Measurements from ENCODE around the gene LRRC38. TPM values are rescaled to one million over a fixed set of nuclear protein-coding genes. Genes with fewer than 3 reads are reported as not detected.
"Not testable (repeated sequence)": the region's sequence is repeated elsewhere in the genome, so short reads cannot be mapped to it uniquely, and the experiment has no call there.

LRRC38 gene, protein sequence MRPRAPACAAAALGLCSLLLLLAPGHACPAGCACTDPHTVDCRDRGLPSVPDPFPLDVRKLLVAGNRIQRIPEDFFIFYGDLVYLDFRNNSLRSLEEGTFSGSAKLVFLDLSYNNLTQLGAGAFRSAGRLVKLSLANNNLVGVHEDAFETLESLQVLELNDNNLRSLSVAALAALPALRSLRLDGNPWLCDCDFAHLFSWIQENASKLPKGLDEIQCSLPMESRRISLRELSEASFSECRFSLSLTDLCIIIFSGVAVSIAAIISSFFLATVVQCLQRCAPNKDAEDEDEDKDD
- not detected for total RNA-seq

- DNase-seq (ENCODE audit: low spot score in 2 of 2) (peak in 1 of 2 donors; percentile 19), ATAC-seq (peak in 1 of 2 donors; percentile 62)
- Mint-ChIP-seq H3K27ac (no peak within 1 kb of the TSS), H3K36me3 (peaks cover 0 to under 1% of the 10 kb centered on the region in 2 donors), H3K9me3 (peaks cover 0 to under 1% of the 10 kb centered on the region in 2 donors)
Measured at GRCh38 chr1:13513895-13514546, at the start of gene LRRC38. TSS of gene LRRC38 (minus strand) at chr1:13514003. CDS start at chr1:13513593, 410 bp downstream.

GRCh38 chr1:13562981-13563380, 49.2 kb upstream of the LRRC38 start:
- not testable (repeated sequence) for H3K27ac Mint-ChIP-seq, ATAC-seq, H3K9me3 Mint-ChIP-seq, H3K36me3 Mint-ChIP-seq
- peak in 1 of 2 donors; percentile 28 for DNase-seq (ENCODE audit: low spot score in 2 of 2)

DNA sequence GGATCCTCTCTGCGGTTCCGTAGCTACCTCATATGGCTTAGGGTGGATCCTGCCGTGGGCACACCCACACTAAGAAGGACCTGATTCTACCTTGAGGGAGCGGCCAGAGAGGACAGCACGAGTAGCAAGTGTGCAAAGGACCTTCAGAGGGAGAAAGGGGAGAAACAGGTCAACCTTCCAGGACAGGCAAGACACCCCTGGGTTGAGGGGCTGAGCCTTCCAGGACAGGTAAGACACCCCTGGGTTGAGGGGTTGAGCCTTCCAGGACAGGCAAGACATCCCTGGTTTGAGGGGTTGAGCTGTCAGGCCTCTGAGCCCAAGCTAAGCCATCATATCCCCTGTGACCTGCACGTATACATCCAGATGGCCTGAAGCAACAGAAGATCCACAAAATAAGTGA, 46.7 kb upstream of the LRRC38 start:
- Mint-ChIP-seq H3K27ac (no peak overlapping the region), H3K36me3 (no peaks in the 10 kb centered on the region), H3K9me3 (no peaks in the 10 kb centered on the region)
- ATAC-seq (no peak), DNase-seq (ENCODE audit: low spot score in 2 of 2) (peak in 1 of 2 donors; percentile 42)

DNA sequence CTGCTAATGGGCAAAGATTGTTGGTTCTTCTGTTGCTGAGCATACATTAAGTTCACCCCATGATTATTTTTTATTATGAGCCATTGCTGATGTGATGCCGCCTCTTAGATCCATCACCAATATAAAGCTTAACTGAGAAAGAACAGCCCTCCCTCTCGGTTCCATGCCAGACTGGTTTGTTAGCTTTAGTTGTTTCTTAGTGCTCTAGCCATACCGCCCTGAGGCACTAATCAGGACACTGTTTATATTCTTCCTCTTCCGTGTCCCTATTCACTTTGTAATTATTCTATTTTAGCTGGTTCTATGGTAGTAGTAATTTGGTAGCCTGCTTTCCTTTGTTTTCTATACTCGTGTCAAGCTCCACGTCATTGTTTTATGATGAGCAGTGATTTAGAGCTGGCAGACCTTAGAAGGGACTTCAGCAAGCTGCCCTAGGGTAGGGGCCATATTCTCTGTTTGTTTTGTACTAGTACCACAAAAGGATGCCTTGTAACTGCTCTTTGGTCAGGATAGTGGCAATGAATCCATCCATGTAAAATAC, 42.5 kb upstream of the LRRC38 start:
- no peak for ATAC-seq
- Mint-ChIP-seq H3K36me3 (no peaks in the 10 kb centered on the region), H3K9me3 (no peaks in the 10 kb centered on the region), H3K27ac (no peak overlapping the region)
- no peak for DNase-seq (ENCODE audit: low spot score in 2 of 2)

GRCh38 chr1:13554798-13555197, 41.0 kb upstream of the LRRC38 start:
- Mint-ChIP-seq H3K36me3 (no peaks in the 10 kb centered on the region), H3K9me3 (no peaks in the 10 kb centered on the region), H3K27ac (no peak overlapping the region)
- DNase-seq (ENCODE audit: low spot score in 2 of 2) (no peak), ATAC-seq (no peak)

DNA sequence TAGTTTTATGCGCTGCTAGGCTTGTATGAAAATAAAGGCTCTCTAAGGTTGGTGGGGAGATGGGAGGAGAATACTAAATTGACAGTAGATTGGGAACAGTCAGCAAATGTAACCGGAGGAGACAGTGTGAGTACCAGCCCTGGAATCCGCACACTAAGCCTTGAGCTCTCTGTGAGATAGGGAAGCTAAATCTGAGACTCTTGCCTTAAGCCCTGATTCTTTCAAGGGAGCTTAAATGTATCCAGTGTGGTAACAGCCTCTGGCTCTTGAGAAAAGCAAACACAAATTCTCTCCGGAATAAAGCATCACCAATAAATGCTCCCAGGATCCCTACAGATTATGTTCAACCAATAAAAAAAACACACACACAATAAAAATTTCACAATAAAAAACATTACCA, 36.9 kb upstream of the LRRC38 start:
- Mint-ChIP-seq H3K27ac (no peak overlapping the region), H3K36me3 (no peaks in the 10 kb centered on the region), H3K9me3 (no peaks in the 10 kb centered on the region)
- DNase-seq (ENCODE audit: low spot score in 2 of 2), result no peak
- no peak for ATAC-seq

DNA sequence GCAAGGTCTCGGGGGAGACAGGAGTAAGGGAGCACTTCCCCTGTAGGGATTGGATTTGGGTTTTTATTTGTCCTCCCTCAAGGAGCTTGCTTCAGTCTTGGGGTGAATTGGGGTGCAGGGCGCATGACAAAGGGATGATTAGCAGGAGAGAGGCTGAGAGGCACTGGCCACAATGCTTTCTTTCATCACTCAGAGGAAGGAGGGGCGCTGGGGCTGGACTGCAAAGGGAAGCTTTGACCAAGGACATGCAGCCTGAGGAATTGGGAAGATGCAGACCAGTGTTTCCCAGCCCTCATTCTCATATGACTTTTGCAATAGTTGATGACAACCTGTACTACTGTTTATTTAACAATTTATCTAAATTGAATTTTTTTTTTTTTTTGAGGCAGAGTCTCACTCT, 35.7 kb upstream of the LRRC38 start:
- DNase-seq (ENCODE audit: low spot score in 2 of 2) (no peak), ATAC-seq (no peak)
- H3K27ac Mint-ChIP-seq, result no peak overlapping the region
- no peaks in the 10 kb centered on the region for H3K36me3 Mint-ChIP-seq
- no peaks in the 10 kb centered on the region for H3K9me3 Mint-ChIP-seq

DNA sequence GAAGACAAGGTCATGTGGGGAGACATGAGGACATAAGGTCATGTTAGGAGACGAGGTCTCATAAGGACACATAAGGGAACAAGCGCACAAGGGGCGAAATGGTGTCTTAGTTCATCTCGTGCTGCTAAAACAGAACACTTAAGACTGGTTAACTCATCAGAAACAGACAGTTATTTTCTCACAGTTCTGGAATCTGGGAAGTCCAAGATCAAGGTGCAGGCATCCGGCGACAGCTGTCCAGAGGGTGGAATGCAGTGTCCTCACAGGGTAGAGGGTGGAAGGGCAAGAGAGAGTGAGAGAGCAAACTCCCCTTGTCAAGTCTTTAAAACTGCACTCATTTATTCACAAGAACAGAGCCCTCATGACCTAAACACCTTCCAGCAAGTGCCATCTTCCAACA, 35.2 kb upstream of the LRRC38 start:
- DNase-seq (ENCODE audit: low spot score in 2 of 2), result no peak
- no peak overlapping the region for H3K27ac Mint-ChIP-seq
- H3K36me3 Mint-ChIP-seq, result no peaks in the 10 kb centered on the region
- ATAC-seq, result no peak
- H3K9me3 Mint-ChIP-seq, result no peaks in the 10 kb centered on the region

GRCh38 chr1:13548281-13548680, 34.5 kb upstream of the LRRC38 start:
- Mint-ChIP-seq H3K9me3 (no peaks in the 10 kb centered on the region), H3K36me3 (no peaks in the 10 kb centered on the region), H3K27ac (no peak overlapping the region)
- DNase-seq (ENCODE audit: low spot score in 2 of 2), result no peak
- ATAC-seq, result no peak

- Mint-ChIP-seq H3K9me3 (no peaks in the 10 kb centered on the region), H3K27ac (no peak overlapping the region), H3K36me3 (no peaks in the 10 kb centered on the region)
- ATAC-seq (no peak), DNase-seq (ENCODE audit: low spot score in 2 of 2) (no peak)
Measured at GRCh38 chr1:13546791-13547190, 33.0 kb upstream of the LRRC38 start.

DNA sequence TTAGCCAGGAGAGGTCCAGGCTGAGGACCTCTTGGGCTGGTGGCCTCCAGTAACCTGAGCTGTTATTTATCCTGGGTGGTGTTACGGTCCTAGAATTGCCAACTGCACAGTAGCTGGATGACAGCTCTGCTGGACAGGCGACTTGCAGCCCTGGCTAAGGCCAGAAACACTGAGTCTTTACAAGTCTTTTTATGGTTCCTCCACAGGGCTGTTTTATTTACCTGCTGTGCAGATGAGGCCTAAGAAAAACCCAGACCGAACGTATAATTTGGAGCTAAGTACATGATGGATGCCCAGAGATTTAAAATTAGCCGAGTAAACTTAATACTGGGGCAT, 30.4 kb upstream of the LRRC38 start:
- Mint-ChIP-seq H3K27ac (no peak overlapping the region), H3K36me3 (no peaks in the 10 kb centered on the region), H3K9me3 (no peaks in the 10 kb centered on the region)
- no peak for ATAC-seq
- no peak for DNase-seq (ENCODE audit: low spot score in 2 of 2)

DNA sequence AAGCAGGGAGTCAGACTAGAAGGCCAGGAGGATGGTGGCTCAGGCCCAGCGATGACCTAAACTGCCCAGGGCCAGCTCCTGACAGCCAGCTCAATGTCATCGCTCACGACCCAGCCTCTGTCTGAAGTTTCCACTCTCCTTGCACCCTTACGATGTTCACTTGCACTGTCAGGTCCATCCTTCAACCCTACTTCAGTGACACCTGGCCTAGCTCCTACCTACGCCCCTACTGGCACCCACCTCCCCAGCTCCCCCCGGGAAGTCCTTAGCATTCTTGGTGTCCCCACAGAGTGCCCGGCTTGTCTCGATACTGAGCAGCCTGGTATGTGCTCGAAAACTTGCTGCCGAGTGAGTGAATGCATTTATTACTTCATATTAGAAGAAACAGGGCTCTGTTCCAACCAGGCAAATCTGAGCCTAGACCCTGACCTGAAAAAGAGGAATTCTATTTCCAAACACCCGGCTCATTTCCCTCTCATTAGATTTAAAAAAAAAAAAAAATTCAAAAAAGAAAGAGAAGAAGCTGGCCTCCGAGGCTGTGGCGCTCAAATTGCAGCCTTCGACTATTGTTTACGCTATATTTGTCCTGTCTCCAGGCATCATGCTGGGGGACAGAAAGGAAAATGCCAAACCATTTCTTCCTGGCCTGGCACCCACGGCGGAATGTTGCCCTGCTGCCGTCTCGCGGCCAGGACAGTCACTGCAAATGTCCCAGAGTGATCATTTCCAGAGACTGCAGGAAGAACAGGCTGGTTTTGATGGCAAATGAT, 29.8 kb upstream of the LRRC38 start:
- Mint-ChIP-seq H3K9me3 (no peaks in the 10 kb centered on the region), H3K27ac (no peak overlapping the region), H3K36me3 (no peaks in the 10 kb centered on the region)
- DNase-seq (ENCODE audit: low spot score in 2 of 2), result no peak
- ATAC-seq, result no peak

DNA sequence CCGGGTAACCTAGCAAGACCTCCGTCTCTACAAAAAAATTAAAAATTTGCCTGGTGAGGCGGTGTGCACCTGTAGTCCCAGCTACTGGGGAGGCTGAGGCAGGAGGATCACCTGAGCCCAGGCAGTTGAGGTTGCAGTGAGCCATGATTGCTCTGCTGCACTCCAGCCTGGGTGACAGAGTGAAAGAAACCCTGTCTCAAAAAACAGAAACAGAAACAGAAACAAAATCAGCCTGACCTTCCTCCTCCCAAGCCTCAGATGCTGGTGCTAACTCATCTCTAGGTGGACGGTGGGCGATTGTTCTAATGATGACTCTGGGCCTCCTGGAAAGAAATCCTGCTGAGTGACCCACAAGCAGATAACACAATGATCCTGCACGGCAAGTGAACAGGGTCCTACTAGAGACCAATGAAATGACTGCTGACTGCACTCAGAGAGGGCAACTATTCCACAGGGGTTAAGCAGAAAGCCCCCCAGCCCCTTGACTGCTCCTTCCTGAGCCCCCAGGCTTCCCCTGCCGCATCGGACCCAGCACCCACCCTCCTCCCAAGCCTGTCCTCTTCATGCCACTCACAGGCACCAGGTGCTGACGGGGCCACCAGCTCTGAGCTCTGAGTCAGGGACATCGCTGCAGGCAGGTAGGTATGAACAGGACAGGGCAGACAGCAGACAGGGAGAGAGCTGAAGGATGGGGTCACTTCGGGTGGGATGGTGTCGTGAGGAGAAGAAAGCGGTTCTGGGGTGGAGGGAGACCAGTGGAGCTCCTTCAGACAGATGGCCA, 27.8 kb upstream of the LRRC38 start:
- Mint-ChIP-seq H3K36me3 (no peaks in the 10 kb centered on the region), H3K9me3 (no peaks in the 10 kb centered on the region), H3K27ac (no peak overlapping the region)
- DNase-seq (ENCODE audit: low spot score in 2 of 2), result no peak
- ATAC-seq, result no peak

DNA sequence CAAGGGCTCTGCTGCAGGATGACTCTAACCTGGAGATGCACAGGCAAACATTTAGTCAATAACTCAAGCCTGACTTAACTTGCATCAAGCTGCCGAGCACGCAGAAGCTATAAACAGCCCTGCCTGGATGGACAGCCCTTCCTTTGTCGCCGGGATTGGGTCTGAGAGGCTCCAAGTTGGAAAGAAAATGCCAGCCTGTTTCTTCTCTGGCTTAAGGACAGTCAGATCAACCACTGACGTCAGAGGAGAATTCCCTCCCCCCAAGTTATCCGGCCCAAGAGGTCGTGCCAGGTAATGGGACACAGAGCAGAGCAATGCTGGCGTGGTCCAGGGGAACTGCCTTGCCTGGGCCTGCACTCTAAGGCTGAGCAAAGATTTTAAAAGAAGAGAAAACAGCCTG, 27.1 kb upstream of the LRRC38 start:
- Mint-ChIP-seq H3K36me3 (no peaks in the 10 kb centered on the region), H3K9me3 (no peaks in the 10 kb centered on the region), H3K27ac (no peak overlapping the region)
- ATAC-seq (no peak), DNase-seq (ENCODE audit: low spot score in 2 of 2) (no peak)

DNA sequence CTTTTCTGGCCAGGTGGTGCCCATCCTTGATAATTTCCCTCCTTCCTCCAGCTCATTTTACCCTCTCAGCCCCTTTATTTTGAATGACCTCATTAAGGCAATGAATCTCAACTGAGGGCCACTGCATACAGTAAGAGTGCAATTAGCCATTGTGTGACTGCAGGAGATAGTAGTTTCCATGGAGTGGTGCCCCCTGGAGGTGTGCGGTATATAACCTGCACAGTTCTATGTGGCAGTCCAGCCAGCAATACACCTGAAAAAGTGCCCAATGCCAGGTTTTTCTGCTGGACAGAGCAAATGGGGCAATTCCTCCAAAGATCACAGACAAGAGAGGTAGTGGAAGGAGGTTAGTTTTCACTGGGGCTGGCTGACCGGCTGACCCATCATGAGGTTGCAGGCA, 25.9 kb upstream of the LRRC38 start:
- Mint-ChIP-seq H3K27ac (no peak overlapping the region), H3K36me3 (no peaks in the 10 kb centered on the region), H3K9me3 (no peaks in the 10 kb centered on the region)
- DNase-seq (ENCODE audit: low spot score in 2 of 2) (no peak), ATAC-seq (no peak)

DNA sequence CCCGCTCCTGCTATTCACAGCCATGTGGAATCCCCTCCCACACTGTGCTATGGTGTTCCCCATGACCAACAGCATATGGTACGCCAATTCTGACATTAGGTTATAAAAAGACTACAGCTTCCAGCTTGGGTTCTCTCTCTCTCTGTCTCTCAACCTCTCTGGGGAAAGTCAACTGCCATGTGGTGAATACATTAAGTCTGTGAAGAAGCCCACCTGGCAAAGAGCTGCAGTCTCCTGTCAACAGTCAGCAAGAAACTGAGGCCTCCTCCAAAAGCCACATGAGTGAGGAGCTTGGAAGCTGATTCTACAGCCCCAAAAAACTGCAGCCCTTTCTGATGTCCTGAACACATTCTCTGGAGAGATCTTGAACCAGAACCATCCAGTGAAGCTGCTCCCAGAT, 25.0 kb upstream of the LRRC38 start:
- no peak for ATAC-seq
- Mint-ChIP-seq H3K27ac (no peak overlapping the region), H3K9me3 (no peaks in the 10 kb centered on the region), H3K36me3 (no peaks in the 10 kb centered on the region)
- DNase-seq (ENCODE audit: low spot score in 2 of 2), result no peak

- DNase-seq (ENCODE audit: low spot score in 2 of 2), result no peak
- Mint-ChIP-seq H3K27ac (no peak overlapping the region), H3K36me3 (no peaks in the 10 kb centered on the region), H3K9me3 (no peaks in the 10 kb centered on the region)
- no peak for ATAC-seq
Measured at GRCh38 chr1:13536571-13536970, 22.8 kb upstream of the LRRC38 start.

All from activated naive CD4-positive, alpha-beta T cell treated with anti-CD3 and anti-CD28 coated beads, Interleukin-2, amount 50 U/mL, for 72 hours (primary cell).